Epithelial cell of proximal tubule (primary cell): Measurements from ENCODE around the gene INSYN2B. TPM values are rescaled to one million over a fixed set of nuclear protein-coding genes. Genes with fewer than 3 reads are reported as not detected.

Experiments
- DNase-seq: peaks from one replicate; pipeline ENCODE4 v3.0.0-alpha.2; 2011; ENCODE audit warnings: low read depth
- H3K4me3 ChIP-seq: 2 replicates; pipeline ENCODE4 v1.5.1; 2011; ENCODE audit warnings: low read depth, mild to moderate bottlenecking, low read length
- total RNA-seq: library from RNA; depleted of rRNA; stranded (reverse); fragments of >200 nt; gene quantifications from 2 replicates; pipeline ENCODE4 v1.2.3, GENCODE V29; 2015
- TF ChIP-seq, protein P1 (sequence below): conservative IDR thresholded peaks from 2 replicates; pipeline ENCODE4 v1.5.1; 2012; ENCODE audit warnings: low read depth, mild to moderate bottlenecking, low read length

INSYN2B gene
- total RNA-seq, 1 donor from 2014 or later: 2.0 TPM

DNA sequence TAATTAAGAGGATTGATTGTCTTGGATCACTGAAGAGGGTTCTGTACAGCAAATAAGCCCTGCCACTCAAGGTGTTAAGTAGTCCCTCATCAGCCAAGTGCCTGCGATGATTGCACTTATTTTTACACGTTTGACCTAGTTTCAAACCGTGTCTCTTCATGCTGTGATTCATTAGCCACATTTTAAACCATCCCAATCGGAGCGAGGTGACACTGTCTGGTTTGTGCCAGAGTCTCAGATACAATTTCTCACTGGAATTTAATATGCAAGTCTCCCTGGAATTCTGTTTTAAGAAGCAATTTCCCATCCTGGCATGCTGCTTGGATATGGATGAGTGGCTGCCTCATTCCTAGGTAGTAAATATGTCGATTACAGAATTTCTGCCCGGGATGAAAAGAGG is 1.6 kb downstream of the INSYN2B start:
- H3K4me3 ChIP-seq: peak overlapping the region; percentile 56
- TF ChIP-seq, protein P1, sequence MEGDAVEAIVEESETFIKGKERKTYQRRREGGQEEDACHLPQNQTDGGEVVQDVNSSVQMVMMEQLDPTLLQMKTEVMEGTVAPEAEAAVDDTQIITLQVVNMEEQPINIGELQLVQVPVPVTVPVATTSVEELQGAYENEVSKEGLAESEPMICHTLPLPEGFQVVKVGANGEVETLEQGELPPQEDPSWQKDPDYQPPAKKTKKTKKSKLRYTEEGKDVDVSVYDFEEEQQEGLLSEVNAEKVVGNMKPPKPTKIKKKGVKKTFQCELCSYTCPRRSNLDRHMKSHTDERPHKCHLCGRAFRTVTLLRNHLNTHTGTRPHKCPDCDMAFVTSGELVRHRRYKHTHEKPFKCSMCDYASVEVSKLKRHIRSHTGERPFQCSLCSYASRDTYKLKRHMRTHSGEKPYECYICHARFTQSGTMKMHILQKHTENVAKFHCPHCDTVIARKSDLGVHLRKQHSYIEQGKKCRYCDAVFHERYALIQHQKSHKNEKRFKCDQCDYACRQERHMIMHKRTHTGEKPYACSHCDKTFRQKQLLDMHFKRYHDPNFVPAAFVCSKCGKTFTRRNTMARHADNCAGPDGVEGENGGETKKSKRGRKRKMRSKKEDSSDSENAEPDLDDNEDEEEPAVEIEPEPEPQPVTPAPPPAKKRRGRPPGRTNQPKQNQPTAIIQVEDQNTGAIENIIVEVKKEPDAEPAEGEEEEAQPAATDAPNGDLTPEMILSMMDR: no peak
- peak; percentile 29 for DNase-seq

GRCh38 chr5:169974121-169974770 is 6.0 kb downstream of the INSYN2B start:
- no peak for DNase-seq
- TF ChIP-seq, protein P1: no peak
- no peak overlapping the region for H3K4me3 ChIP-seq

GRCh38 chr5:169973056-169973455 is 7.2 kb downstream of the INSYN2B start:
- no peak for DNase-seq
- TF ChIP-seq, protein P1: no peak
- no peak overlapping the region for H3K4me3 ChIP-seq

DNA sequence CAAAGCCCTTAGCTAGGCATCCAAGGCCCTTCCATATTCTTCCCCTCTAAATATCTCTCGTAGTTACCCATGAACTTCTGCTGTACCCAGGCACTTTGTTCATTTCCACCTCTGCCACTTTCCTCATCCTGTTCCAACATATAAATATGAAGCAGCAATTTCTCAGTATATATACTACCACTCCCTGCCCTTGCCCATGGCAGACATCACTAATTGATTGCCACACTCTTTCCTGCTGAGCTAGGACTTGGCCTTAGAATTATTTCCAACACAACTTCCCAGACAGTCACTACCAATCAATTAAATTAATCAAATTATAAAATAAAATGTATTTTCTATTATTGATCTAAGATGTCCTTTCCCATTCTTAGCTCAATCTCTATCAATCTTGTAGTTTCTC is 8.5 kb downstream of the INSYN2B start:
- no peak for DNase-seq
- no peak overlapping the region for H3K4me3 ChIP-seq
- TF ChIP-seq, protein P1: no peak

- no peak overlapping the region for H3K4me3 ChIP-seq
- TF ChIP-seq, protein P1: no peak
- peak; percentile 53 for DNase-seq
These were observed 9.2 kb downstream of the INSYN2B start for GRCh38 chr5:169970911-169971765.

DNA sequence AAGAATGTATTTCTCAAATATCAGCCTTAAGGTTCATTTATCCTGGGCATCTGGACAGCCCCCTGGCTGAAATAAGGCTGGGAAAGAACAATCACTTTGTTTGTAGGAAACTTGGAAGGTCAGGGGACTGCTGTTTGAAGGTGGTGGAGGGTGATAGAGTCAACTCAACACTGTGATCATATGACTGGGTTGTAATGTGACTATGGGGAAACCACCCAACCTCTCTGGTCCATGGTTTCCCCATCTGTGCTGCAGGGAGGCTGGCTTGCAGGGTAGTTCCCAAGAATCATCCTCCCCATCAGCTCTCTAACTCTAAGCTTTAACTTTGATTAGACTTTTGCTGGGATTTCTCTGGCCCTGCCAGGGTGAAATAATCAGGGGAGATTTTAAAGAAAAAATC is 10.0 kb downstream of the INSYN2B start:
- no peak for DNase-seq
- no peak overlapping the region for H3K4me3 ChIP-seq
- TF ChIP-seq, protein P1: no peak
